Stimulated activated CD4-positive, alpha-beta T cell treated with anti-CD3 and anti-CD28 coated beads, Interleukin-1b, Interleukin-23, amount 100 ng/mL, for 48 hours (primary cell): ENCODE measurements around the gene MYO1G.
"Not testable (repeated sequence)": the region's sequence is repeated elsewhere in the genome, so short reads cannot be mapped to it uniquely, and the experiment has no call there.

Experiments used
- DNase-seq: peaks from one replicate; pipeline ENCODE4 v3.0.0-alpha.2; 2020

MYO1G gene

GRCh38 chr7:44978511-44979366, at the start of gene MYO1G:
TSS of gene MYO1G (minus strand) at chr7:44979015. CDS start at chr7:44978961, 54 bp downstream.
- DNase-seq, result peak; percentile 93

GRCh38 chr7:45028138-45028919, 49.5 kb upstream of the MYO1G start:
- DNase-seq, result peak; percentile 19

- no peak for DNase-seq
These were observed 48.9 kb upstream of the MYO1G start for GRCh38 chr7:45027774-45028114.

- no peak for DNase-seq
These were observed 48.4 kb upstream of the MYO1G start for GRCh38 chr7:45026984-45027773.

GRCh38 chr7:45026013-45026412, 47.2 kb upstream of the MYO1G start:
- DNase-seq, result no peak

DNA sequence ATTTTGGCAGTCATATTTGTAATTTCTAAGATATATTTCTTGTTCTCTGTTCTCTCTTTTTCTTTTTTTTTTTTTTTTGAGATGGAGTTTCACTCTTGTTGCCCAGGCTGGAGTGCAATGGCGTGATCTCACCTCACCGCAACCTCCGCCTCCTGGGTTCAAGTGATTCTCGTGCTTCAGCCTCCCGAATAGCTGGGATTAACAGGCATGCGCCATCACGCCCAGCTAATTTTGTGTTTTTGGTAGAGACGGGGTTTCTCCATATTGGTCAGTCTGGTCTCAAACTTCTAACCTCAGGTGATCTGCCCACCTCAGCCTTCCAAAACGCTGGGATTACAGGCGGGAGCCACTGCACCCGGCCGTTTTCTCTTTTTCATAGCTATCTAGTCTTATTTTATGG, 46.7 kb upstream of the MYO1G start:
- DNase-seq, result not testable (repeated sequence)

DNA sequence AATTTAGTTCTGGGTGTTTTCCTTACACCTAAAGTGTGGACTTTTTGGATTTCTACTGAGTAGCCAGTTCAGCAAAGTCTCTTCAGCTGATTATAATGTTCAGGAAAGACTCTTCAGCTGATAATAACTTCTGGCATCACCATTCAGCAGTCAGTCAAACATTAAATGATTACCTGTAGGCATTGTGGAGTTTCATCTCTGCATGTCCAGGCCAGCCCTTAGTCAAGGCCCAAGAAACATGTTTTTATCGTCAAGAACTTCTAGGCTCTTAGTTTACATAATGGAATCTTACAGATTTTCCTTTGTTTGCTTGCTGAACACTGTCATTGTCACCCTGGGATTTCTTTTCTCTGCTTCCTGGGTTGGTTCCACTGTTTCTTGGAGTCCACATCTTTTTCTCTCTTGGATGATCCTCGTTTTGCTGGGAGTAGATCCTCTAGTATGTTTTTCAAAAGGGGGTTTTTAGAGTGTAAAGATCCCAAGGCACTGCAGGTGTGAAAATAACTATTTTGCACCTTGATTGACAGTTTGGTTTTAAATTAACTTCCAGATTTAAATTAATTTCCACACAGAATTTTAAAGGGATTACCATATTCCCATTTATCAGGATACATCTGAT, 45.4 kb upstream of the MYO1G start:
- no peak for DNase-seq

DNA sequence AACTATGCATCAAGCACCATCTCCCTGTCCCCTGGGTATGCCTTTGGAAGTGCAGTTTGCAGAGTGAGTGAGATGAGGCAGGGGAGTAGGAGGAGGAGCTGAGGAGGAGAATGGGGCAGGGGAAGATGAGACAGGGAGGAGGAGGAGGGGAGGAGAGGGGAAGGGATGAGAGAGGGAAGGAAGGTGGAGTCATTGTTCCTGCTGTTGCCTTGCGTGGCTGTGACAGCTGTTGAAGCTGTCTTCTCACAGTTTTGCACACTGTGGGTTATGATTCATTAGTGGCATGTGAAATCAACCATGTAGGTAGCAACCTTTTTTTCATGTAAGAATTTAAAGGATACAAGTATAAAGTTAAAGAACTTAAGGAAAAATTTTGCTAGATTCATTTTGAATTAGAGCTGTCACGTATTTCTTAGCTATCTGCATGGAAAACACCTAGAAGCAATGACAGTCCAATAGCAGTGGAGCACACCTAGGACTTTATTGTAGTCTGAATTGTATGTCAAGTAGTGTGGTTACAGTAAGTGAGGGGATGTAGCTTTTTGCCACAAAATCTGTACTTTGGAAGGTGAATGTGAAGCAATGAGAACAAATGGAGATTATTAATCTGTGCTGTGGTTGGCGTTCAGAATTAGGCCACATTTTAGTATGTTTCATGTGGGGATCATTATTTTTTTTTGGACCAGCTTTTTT, 42.9 kb upstream of the MYO1G start:
- no peak for DNase-seq

DNA sequence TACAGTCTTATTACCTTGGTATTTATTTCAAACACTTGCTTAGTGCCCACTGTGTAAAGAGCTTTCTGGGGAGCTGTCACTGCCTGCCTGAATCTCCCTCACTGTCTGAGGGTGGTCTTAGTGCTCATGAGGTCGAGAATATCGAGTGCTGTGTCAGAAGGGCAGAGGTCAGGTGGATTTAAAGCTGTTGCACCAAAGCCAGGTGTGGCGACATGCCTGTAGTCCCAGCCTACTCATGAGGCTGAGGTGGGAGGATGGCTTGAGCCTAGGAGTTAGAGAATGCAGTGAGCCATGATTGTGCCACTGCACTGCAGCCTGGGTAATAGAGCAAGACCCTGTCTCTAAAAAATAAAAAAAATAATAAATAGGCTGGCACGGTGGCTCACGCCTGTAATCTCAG, 42.1 kb upstream of the MYO1G start:
- DNase-seq, result no peak

GRCh38 chr7:45017253-45017652, 38.4 kb upstream of the MYO1G start:
- no peak for DNase-seq

GRCh38 chr7:45015313-45015712, 36.5 kb upstream of the MYO1G start:
- no peak for DNase-seq

DNA sequence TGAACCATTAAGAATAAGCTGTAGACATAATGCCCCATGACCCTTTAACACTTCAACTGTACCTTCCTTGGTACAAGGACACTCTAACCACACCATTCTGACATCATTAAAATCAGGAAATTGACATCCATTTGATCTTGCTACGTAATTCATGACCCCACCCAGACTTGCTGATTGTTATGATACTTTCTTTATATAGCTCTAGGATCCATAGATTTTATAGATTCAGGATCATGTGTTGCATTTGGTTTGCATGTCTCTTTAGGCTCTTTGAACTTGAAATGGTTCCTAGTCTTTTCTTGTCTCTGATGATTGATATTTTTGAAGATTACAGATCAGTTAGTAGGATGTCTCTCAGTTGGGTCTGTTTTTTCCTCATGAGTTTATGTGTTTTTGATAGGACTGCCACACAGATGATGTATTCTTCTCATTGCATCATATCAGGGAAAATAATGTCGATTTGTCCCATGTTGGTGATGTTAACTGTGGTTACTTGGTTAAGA, 34.7 kb upstream of the MYO1G start:
- DNase-seq, result no peak

- DNase-seq, result no peak
These were observed 28.9 kb upstream of the MYO1G start for GRCh38 chr7:45007571-45008328.

DNA sequence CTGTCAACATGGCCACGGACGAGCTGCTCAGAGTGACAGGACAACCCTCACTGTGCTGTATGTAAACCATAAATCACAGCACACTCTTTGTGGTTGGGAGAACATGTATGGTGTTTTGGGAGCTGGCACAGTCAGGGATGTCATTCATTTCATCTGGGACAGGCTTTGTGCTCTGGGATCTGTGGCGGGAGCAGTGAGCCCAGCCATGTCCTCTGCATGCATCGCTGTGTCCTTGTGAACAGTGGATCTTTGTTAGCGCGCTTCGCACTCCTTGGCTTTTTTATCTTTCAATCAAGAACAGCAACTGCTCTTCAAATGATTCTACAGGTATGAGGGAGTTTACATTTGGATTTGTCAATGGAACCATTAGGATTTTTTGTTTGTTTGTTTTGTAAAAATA, 28.3 kb upstream of the MYO1G start:
- DNase-seq, result no peak

DNA sequence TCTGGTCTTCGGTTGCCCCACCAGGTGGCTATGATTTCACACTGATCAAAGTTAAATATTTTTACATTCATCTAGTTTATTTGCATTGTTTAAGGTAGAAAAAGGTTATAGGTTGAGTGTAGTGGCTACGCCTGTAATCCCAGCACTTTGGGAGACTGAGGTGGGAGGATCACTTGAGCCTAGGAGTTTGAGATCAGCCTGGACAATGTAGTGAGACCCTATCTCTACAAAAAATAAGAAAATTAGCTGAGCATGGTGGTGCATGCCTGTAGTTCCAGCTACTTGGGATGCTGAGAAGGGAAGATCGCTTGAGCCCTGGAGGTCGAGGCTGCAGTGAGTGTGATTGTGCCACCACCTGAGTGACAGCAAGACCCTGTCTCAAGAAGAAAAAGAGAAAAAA, 25.0 kb upstream of the MYO1G start:
- no peak for DNase-seq

- no peak for DNase-seq
These were observed 23.0 kb upstream of the MYO1G start for GRCh38 chr7:45001826-45002225.

- peak; percentile 79 for DNase-seq
These were observed 22.4 kb upstream of the MYO1G start for GRCh38 chr7:45001138-45001694.

GRCh38 chr7:45000093-45001032, 21.5 kb upstream of the MYO1G start, which contains the start of gene CCM2:
TSS of gene CCM2 (plus strand) at chr7:45000201. CDS start at chr7:45000334, 133 bp downstream.
- no peak for DNase-seq

DNA sequence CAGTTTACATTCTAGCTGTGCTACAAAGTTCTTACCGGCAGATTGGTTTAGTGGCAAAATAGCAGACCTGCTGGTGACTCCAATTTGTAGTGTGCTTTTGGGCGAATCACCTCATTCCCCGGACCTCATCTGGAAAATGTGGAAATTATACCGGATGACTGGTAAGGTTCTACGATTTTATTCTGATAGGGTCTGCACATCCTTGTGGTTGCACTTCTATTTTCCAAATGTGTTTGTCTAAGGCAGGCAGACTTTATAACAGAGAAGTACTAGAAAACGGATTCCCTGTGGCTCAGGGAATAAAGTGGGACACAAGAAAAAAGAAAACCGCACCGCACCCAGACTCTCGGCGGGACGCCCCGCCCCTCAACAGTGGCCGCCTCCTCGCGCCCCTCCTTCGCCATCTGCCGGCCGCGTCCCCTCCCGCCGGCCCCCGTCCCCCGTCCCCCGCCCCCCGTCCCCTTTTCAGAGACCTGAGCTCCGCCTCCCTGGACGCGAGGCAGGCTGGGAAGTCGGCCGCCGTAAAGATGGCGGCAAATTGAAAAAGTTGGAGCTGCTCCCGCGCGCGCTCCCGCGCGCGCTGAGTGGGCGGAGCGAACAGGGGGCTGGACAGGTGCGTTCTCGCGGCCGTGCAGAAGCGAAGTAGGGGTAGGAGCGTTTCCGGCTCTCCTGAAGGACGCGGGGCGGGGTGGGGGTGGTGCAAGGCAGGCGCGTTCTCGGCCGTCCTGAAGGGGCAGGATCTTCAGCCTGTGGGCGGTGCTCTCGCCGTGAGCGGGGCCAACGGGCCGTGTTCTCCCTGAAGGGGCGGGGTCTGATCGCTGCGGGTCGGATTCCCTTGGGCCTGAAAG, 20.7 kb upstream of the MYO1G start:
- DNase-seq, result peak; percentile 100
